Stimulated activated CD4-positive, alpha-beta T cell treated with anti-CD3 and anti-CD28 coated beads, TNF-alpha, amount 100 ng/mL, for 24 hours (primary cell): ENCODE data around the gene FUCA1.

ENCODE experiments used
- DNase-seq, 3 experiments: peaks; one replicate each; pipeline ENCODE4 v3.0.0-alpha.2; 2020; ENCODE audit warnings: low read depth in 3 of 3

The FUCA1 gene

GRCh38 chr1:23801876-23802275 is 66.2 kb downstream of the FUCA1 start:
- no peak for DNase-seq

- DNase-seq = no peak
These were observed 66.7 kb downstream of the FUCA1 start for GRCh38 chr1:23801338-23801748.

GRCh38 chr1:23800400-23801337 is 67.4 kb downstream of the FUCA1 start, which contains the start of gene GALE:
Gene GALE, minus strand, starts transcription at chr1:23800754. Its CDS starts 1,747 bp downstream, at chr1:23799007.
- DNase-seq = peak; percentile 95 to 99 (median 98)

GRCh38 chr1:23799570-23800399 is 68.3 kb downstream of the FUCA1 start:
- no peak for DNase-seq

GRCh38 chr1:23799255-23799569 is 68.9 kb downstream of the FUCA1 start:
- peak in 1 of 3 experiments; percentile 34 for DNase-seq

GRCh38 chr1:23798662-23799142 is 69.4 kb downstream of the FUCA1 start:
- no peak for DNase-seq

DNA sequence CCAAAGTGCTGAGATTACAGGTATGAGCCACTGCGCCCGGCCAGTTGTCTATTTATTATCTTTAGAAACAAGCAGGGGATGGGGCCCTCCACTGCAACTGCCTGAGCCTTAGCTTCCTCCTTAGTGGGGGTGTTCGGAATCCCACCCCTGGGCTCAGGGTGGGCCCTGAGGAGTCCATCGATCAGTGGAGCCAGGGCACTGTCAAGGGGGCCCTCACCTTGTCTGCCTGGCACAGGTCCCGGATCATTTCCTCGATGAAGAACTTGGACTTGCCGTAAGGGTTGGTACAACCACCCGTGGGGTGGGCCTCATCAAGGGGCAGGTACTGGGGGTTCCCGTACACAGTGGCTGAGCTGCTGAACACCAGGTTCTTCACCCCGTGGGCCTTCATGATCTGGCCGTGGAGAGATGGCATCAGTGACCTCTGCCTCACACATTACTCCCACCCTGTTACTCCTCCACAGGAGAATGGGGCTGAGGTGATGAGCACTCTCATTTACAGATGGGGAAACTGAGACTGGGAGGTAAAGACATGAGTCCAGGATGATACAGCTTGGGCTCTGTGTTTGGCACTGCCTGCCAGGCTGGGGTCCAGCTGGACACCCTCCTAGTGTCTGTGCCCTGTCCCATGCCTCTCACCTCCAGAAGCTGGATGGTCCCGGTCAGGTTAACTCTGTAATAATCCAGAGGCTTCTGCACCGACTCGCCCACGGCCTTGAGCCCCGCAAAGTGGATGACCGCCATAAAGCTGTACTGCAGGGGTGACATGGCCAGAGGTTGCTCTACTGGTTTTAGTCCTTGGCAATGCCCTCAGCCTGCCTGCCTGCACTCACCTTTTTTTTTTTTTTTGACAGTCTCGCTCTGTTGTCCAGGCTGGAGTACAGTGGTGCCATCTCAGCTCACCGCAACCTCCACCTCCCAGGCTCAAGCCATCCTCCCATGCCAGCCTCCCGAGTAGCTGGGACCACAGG is 70.3 kb downstream of the FUCA1 start:
- no peak for DNase-seq

GRCh38 chr1:23796466-23797271 is 71.4 kb downstream of the FUCA1 start:
- DNase-seq = no peak

DNA sequence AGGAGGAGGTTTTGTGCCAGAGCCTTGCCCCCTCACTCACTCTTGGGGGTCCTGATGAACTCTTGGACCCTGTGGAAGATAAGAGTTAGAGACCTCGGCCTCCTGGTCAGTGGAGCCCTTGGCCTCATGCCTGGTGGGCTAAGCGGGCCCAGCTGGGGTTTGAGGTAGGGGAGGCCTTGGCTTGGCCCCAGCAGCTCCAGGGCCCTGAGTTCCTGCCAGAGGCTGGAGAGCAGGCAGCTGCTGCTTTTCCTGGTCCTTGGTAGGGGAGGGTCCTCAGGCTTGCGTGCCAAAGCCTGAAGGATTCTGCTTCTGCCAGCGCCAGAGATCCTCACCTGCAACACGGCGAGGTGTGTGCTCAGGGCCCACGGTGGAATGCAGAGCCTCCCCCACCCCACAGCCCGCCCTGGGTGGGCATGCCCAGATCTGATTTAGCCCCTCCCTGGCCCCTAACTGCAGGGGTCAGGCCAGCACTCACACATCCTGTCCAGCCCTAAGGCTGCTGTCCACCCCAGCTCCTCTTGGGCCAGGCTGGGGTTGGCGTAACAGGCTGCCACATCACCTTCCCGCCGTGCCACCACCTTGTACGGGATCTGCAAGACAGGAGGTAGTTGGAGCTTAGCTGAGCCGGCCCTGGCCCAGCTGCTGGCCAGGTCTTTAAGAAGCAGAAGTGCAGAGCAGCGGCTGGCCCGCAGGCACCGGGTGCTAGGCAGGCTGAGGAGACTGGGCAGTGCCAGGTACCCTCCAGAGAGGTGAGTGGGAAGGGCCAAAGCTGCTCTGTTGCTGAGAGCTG is 72.2 kb downstream of the FUCA1 start:
- DNase-seq = no peak
